ENCODE measurements around the gene CCNL2.
"Not testable (repeated sequence)": the region's sequence is repeated elsewhere in the genome, so short reads cannot be mapped to it uniquely, and the experiment has no call there.

The CCNL2 gene

GRCh38 chr1:1371746-1372711, 27.1 kb downstream of the CCNL2 start:
- no peak for FAIRE-seq

- no peak for FAIRE-seq
These were observed 27.8 kb downstream of the CCNL2 start for GRCh38 chr1:1371364-1371745.

GRCh38 chr1:1370771-1371300, 28.3 kb downstream of the CCNL2 start:
- FAIRE-seq = no peak

- not testable (repeated sequence) for FAIRE-seq
These were observed 29.0 kb downstream of the CCNL2 start for GRCh38 chr1:1370094-1370493.

GRCh38 chr1:1367315-1367714, 31.8 kb downstream of the CCNL2 start:
- no peak for FAIRE-seq

- no peak for FAIRE-seq
These were observed 32.5 kb downstream of the CCNL2 start for GRCh38 chr1:1366699-1367066.

- no peak for FAIRE-seq
These were observed 33.0 kb downstream of the CCNL2 start for GRCh38 chr1:1365875-1366698.

- FAIRE-seq = no peak
These were observed 34.9 kb downstream of the CCNL2 start for GRCh38 chr1:1364266-1364665.

- no peak for FAIRE-seq
These were observed 37.1 kb downstream of the CCNL2 start for GRCh38 chr1:1361982-1362423.

- no peak for FAIRE-seq
These were observed 37.7 kb downstream of the CCNL2 start for GRCh38 chr1:1361233-1361981.

- no peak for FAIRE-seq
These were observed 38.5 kb downstream of the CCNL2 start for GRCh38 chr1:1360506-1361169.

GRCh38 chr1:1359664-1360468, 39.3 kb downstream of the CCNL2 start:
- FAIRE-seq = no peak

GRCh38 chr1:1359308-1359663, 39.8 kb downstream of the CCNL2 start:
- FAIRE-seq = no peak

- FAIRE-seq = peak; percentile 72
These were observed 40.5 kb downstream of the CCNL2 start, which contains the start of gene MXRA8 for GRCh38 chr1:1358433-1359271. MXRA8 (minus strand) TSS chr1:1358555; CDS start chr1:1358504, 51 bp downstream.

- no peak for FAIRE-seq
These were observed 41.2 kb downstream of the CCNL2 start for GRCh38 chr1:1357871-1358432.

GRCh38 chr1:1356796-1357401, 42.2 kb downstream of the CCNL2 start:
- no peak for FAIRE-seq

- FAIRE-seq = no peak
These were observed 42.9 kb downstream of the CCNL2 start for GRCh38 chr1:1356166-1356795.

- FAIRE-seq = no peak
These were observed 43.7 kb downstream of the CCNL2 start for GRCh38 chr1:1355416-1355815.

Measured in TTC549 (cell line).